ENCODE data around the gene NDUFS7. TPM values are rescaled to one million over a fixed set of nuclear protein-coding genes. Genes with fewer than 3 reads are reported as not detected.

Gene NDUFS7
- total RNA-seq, 1 donor, result 33.7 TPM

GRCh38 chr19:1373042-1373533 lies 10.6 kb upstream of the NDUFS7 start:
- DNase-seq (ENCODE audit: low read depth), result no peak
- H3K4me3 ChIP-seq (ENCODE audit: low read depth, low read length), result no peak overlapping the region
- TF ChIP-seq, protein P1, sequence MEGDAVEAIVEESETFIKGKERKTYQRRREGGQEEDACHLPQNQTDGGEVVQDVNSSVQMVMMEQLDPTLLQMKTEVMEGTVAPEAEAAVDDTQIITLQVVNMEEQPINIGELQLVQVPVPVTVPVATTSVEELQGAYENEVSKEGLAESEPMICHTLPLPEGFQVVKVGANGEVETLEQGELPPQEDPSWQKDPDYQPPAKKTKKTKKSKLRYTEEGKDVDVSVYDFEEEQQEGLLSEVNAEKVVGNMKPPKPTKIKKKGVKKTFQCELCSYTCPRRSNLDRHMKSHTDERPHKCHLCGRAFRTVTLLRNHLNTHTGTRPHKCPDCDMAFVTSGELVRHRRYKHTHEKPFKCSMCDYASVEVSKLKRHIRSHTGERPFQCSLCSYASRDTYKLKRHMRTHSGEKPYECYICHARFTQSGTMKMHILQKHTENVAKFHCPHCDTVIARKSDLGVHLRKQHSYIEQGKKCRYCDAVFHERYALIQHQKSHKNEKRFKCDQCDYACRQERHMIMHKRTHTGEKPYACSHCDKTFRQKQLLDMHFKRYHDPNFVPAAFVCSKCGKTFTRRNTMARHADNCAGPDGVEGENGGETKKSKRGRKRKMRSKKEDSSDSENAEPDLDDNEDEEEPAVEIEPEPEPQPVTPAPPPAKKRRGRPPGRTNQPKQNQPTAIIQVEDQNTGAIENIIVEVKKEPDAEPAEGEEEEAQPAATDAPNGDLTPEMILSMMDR (IDR thresholded peaks at IDR 0.05; ENCODE audit: insufficient read depth, low read depth, low read length), result no peak

DNA sequence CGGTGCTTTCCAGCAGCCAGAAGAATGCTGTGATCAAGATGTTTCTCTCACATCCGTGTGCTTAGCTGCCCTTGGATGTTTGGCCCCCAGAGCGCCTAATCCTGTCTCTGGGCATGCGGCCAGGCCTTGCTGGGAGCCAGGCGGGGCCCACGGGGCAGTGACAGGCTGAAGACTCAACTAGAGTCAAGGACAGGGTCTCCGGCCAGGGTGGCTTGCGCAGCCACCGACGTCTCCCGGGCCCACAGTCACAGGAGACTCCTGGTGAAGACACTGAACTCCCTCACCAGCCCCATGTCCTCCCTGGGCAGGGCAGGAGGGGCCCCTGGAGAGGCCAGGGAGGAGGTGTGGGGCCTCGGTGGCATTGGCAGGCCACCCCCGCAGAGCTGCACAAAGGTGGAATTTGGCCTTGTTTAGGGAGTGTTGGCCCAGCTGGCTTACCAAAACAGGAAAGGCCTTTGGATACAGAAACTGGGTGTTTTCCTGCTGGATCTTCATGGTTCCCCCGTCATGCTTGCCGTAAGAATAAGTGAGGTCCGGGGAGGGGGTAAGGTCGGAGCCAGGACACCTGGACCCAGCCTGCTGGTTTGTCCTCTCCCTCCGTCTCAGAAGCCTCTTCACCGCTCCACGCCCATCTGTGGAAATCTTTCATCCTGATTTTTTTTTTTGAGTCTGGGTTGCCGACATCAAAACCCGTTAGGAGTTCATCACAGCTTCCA lies 10.0 kb upstream of the NDUFS7 start:
- peak; percentile 76 for DNase-seq (ENCODE audit: low read depth)
- TF ChIP-seq, protein P1 (IDR thresholded peaks at IDR 0.05; ENCODE audit: insufficient read depth, low read depth, low read length), result no peak
- no peak overlapping the region for H3K4me3 ChIP-seq (ENCODE audit: low read depth, low read length)

DNA sequence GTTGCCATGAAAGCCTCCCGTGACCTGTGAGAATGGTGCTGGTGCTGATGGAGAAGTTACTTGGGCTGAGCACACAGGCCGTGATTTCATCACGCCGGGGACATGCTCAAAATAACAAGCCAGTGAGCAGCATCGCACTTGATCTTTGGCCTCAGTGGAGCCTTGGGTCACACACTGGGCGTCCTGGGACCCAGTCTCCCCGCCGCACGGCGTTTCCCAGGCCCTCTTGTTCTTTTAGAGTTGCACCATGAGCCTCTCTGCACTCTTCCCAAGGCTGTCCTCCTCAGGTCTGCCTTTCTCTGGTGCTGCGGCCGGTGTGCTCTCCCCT lies 9.5 kb upstream of the NDUFS7 start:
- no peak for DNase-seq (ENCODE audit: low read depth)
- TF ChIP-seq, protein P1 (IDR thresholded peaks at IDR 0.05; ENCODE audit: insufficient read depth, low read depth, low read length), result no peak
- H3K4me3 ChIP-seq (ENCODE audit: low read depth, low read length), result no peak overlapping the region

- DNase-seq (ENCODE audit: low read depth), result no peak
Measured at GRCh38 chr19:1376415-1376805, 7.3 kb upstream of the NDUFS7 start.

GRCh38 chr19:1377176-1377964 lies 6.3 kb upstream of the NDUFS7 start:
- H3K4me3 ChIP-seq (ENCODE audit: low read depth, low read length), result no peak overlapping the region
- no peak for DNase-seq (ENCODE audit: low read depth)
- TF ChIP-seq, protein P1 (IDR thresholded peaks at IDR 0.05; ENCODE audit: insufficient read depth, low read depth, low read length), result no peak

More at GRCh38 chr19:1376415-1376805, 7.3 kb upstream of the NDUFS7 start:
- H3K4me3 ChIP-seq (ENCODE audit: low read depth, low read length), result no peak overlapping the region
- TF ChIP-seq, protein P1 (IDR thresholded peaks at IDR 0.05; ENCODE audit: insufficient read depth, low read depth, low read length), result no peak

- no peak for DNase-seq (ENCODE audit: low read depth)
Measured at GRCh38 chr19:1377965-1378785, 5.5 kb upstream of the NDUFS7 start.

More at GRCh38 chr19:1377965-1378785, 5.5 kb upstream of the NDUFS7 start:
- TF ChIP-seq, protein P1 (IDR thresholded peaks at IDR 0.05; ENCODE audit: insufficient read depth, low read depth, low read length), result no peak
- no peak overlapping the region for H3K4me3 ChIP-seq (ENCODE audit: low read depth, low read length)

Data from fibroblast of villous mesenchyme (primary cell).